GM20000 (cell line): Measurements from ENCODE around the gene PEX11A.
"Not testable (repeated sequence)": the region's sequence is repeated elsewhere in the genome, so short reads cannot be mapped to it uniquely, and the experiment has no call there.

Source experiments
- DNase-seq: peaks from one replicate; pipeline ENCODE4 v3.0.0; 2012; ENCODE audit warnings: low spot score
- CTCF ChIP-seq: IDR thresholded peaks from 2 replicates; pipeline ENCODE4 v1.5.1; 2012; ENCODE audit warnings: mild to moderate bottlenecking, control low read depth; ENCODE audit errors: extremely low read depth, missing control alignments

Gene PEX11A

GRCh38 chr15:89724621-89725020 lies 34.1 kb upstream of the PEX11A start:
- no peak for TF ChIP-seq CTCF

GRCh38 chr15:89723031-89723430 lies 32.5 kb upstream of the PEX11A start:
- TF ChIP-seq CTCF, result no peak
- DNase-seq, result no peak

More at GRCh38 chr15:89724621-89725020, 34.1 kb upstream of the PEX11A start:
- no peak for DNase-seq

- DNase-seq, result no peak
- no peak for TF ChIP-seq CTCF
Observed at GRCh38 chr15:89714775-89715174, 24.2 kb upstream of the PEX11A start.

GRCh38 chr15:89707577-89707976 lies 17.0 kb upstream of the PEX11A start:
- no peak for DNase-seq
- TF ChIP-seq CTCF, result no peak

- no peak for DNase-seq
- no peak for TF ChIP-seq CTCF
Observed at GRCh38 chr15:89704411-89704810, 13.9 kb upstream of the PEX11A start.

- TF ChIP-seq CTCF, result no peak
- DNase-seq, result no peak
Observed at GRCh38 chr15:89695198-89695597, 4.6 kb upstream of the PEX11A start.

GRCh38 chr15:89693696-89694095 lies 3.1 kb upstream of the PEX11A start:
- TF ChIP-seq CTCF, result no peak
- no peak for DNase-seq

GRCh38 chr15:89693091-89693490 lies 2.5 kb upstream of the PEX11A start:
- no peak for TF ChIP-seq CTCF
- DNase-seq, result no peak

GRCh38 chr15:89689930-89690275 lies 651 bp downstream of the PEX11A start:
- DNase-seq, result not testable (repeated sequence)
